Lower lobe of right lung (tissue), 2 donors: ENCODE data around the gene TUBGCP2. TPM values are rescaled to one million over a fixed set of nuclear protein-coding genes. Genes with fewer than 3 reads are reported as not detected.
A peak's percentile ranks its signal among the peaks of the same experiment; 100 is the strongest.

ENCODE experiments used
- ATAC-seq, 2 donors: fragments of 200-7000 bp; cut with Tn5 transposase; one replicate each; pipeline ENCODE4 v1.9.1; 2020 to 2022; ENCODE audit warnings: mild to moderate bottlenecking in 2 of 2, moderate library complexity in 2 of 2
- DNase-seq: peaks from one replicate; pipeline ENCODE4 v3.0.0-alpha.2; 2020
- H3K27ac ChIP-seq: fragments of 200-600 bp; one replicate; pipeline ENCODE4 v1.8.0; 2022
- H3K27me3 ChIP-seq: fragments of 200-600 bp; one replicate; pipeline ENCODE4 v1.8.0; 2022; ENCODE audit warnings: low read depth
- H3K36me3 ChIP-seq: fragments of 200-600 bp; one replicate; pipeline ENCODE4 v1.8.0; 2022; ENCODE audit warnings: mild to moderate bottlenecking
- H3K4me1 ChIP-seq: fragments of 200-600 bp; one replicate; pipeline ENCODE4 v1.8.0; 2022
- H3K4me3 ChIP-seq: fragments of 200-600 bp; one replicate; pipeline ENCODE4 v1.8.0; 2022; ENCODE audit warnings: mild to moderate bottlenecking
- H3K9me3 ChIP-seq: fragments of 200-600 bp; one replicate; pipeline ENCODE4 v1.8.0; 2022
- CTCF ChIP-seq: fragments of 200-600 bp; IDR thresholded peaks from one replicate; pipeline ENCODE4 v1.8.0; 2022; ENCODE audit warnings: antibody characterized with exemption, mild to moderate bottlenecking
- intact Hi-C: fragments of 100-400 bp; cut with DNase I; formaldehyde crosslinking; loops from one replicate; pipeline ENCODE4 v1.11.0; 2022
- total RNA-seq: library from RNA; stranded (reverse); fragmentation: NEBNext Ultra II Directional; extraction: Animal tissue kit (Norgen Biotek cat#: 25700); gene quantifications from one replicate; pipeline ENCODE4 v1.2.1, GENCODE V29; 2021
- donor health status: DM: no; HTN: yes; CAD: no; lungs with severe emphysema.

The TUBGCP2 gene
- total RNA-seq, 1 donor from 2014 or later = 54.5 TPM

DNA sequence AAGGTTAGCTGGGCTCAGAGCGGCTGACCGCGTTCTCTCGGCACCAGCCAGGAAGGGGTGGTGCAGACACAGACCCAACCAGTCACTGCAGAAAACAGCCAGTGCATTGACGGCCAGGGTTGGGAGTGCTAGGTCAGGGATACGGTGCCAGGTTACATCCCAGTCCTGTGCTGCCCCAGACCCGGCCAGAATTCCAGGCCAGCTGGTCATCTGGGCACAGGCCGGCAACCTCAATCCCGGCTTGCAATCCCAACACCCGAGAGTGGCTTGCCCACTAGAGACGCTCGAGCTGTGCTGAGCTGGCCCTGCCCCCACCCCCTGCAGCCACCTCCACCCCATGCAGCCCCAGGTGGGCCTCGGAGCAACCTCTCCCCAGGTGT, 42.3 kb upstream of the TUBGCP2 start:
- Histone ChIP-seq H3K4me3 (no peak overlapping the region), H3K9me3 (no peaks in the 10 kb centered on the region), H3K27ac (no peak overlapping the region), H3K36me3 (no peaks in the 10 kb centered on the region), H3K4me1 (peaks cover 3% of the 10 kb centered on the region), H3K27me3 (peaks cover 38% of the 10 kb centered on the region)
- DNase-seq = peak; percentile 32
- no peak for TF ChIP-seq CTCF
- no peak for ATAC-seq
- intact Hi-C loops = no loop called here

GRCh38 chr10:133350283-133350949, 41.7 kb upstream of the TUBGCP2 start:
- DNase-seq = no peak
- Histone ChIP-seq H3K4me1 (no peaks in the 10 kb centered on the region), H3K27ac (no peak overlapping the region), H3K4me3 (no peak overlapping the region), H3K9me3 (no peaks in the 10 kb centered on the region), H3K36me3 (no peaks in the 10 kb centered on the region), H3K27me3 (peaks cover 38% of the 10 kb centered on the region)
- ATAC-seq = no peak
- intact Hi-C loops = no loop called here
- TF ChIP-seq CTCF = no peak

DNA sequence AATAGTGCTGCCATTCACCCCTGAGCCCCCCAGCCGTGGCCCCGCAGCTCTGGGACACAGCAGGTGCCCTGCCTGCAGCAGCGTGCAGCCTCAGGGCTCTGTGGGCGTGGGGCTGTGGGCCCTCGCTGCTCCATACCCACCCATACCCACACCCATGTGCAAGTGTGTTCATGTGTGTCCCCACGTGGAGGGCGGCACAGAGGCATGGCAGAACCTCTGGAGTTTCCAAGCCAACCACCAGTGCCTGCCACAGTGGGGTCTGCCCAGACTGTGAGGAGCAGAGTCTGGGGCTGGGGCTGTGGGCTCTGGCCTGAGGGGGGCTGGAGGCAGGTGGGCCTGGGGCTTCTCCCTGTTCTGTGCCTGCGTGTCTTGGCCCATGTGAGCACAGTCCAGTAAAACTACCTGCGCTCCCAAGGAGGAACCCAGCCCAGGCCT, 40.9 kb upstream of the TUBGCP2 start:
- Histone ChIP-seq H3K27me3 (peaks cover 42% of the 10 kb centered on the region), H3K4me1 (no peaks in the 10 kb centered on the region), H3K9me3 (no peaks in the 10 kb centered on the region), H3K4me3 (no peak overlapping the region), H3K27ac (no peak overlapping the region), H3K36me3 (no peaks in the 10 kb centered on the region)
- intact Hi-C loops = no loop called here
- ATAC-seq = no peak
- no peak for TF ChIP-seq CTCF
- no peak for DNase-seq

DNA sequence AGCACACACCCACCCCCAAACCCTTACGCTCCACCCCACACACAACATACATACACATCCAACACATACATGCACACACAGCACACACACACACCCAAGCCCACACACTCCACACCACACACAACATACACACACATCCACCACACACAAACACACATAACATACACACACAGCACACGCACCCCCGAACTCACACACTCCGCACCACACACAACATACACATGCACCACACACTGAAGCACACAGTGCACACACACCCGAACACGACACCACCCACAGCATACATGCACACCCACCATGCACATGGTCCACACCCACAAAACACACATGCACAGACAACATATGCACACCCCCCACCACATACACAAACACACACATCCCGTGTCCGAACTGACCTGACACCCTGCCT, 40.5 kb upstream of the TUBGCP2 start:
- H3K27me3 ChIP-seq = peaks cover 44% of the 10 kb centered on the region
- TF ChIP-seq CTCF = no peak

DNA sequence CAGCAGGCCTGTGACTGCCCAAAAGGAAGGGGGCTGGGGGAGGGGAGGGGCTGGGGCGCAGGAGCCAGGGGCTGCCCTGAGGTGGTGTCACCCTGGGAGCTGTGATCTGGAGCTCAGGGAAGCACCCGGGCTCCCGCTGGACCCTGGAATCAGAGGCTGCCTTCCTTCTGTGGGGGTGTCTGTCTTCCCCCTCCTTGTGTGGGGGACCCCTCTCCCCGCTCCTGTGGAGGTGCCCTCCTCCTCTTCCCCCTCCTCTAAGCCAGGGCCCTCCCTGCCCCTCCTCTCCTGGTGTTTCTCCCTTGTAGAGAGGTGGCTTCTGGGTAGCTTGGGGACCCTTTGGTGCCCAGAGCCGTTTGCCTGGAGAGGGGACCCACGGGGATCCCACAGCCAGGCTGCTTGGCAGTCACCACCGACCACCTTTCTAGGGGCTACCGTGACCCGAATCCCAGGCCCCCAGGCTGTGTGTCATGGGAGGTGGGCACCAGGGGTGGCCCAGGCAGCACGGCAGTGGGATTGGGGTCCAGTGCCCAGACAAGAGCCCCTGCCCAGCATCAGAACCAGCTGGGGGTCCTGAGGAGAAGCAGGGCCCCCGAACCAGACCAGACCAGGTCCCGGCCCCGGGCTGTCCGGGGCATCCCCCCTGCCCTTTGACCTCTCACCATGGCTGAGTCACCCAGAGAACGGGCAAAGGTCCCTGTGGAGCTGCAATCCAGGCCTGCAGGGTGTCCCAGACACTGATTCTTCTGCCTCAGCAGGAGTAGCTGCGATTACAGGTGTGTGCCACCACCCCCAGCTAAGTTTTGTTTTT, 39.2 kb upstream of the TUBGCP2 start:
- DNase-seq (peak; percentile 34), ATAC-seq (no peak)
- intact Hi-C loops = no loop called here
- H3K4me3 ChIP-seq = no peak overlapping the region
- H3K27ac ChIP-seq = no peak overlapping the region
- no peaks in the 10 kb centered on the region for H3K9me3 ChIP-seq
- H3K4me1 ChIP-seq = no peaks in the 10 kb centered on the region
- H3K27me3 ChIP-seq = peaks cover 51% of the 10 kb centered on the region
- no peak for TF ChIP-seq CTCF
- H3K36me3 ChIP-seq = no peaks in the 10 kb centered on the region

More for the DNA sequence above, 40.5 kb upstream of the TUBGCP2 start:
- Histone ChIP-seq H3K9me3 (no peaks in the 10 kb centered on the region), H3K36me3 (no peaks in the 10 kb centered on the region), H3K4me1 (no peaks in the 10 kb centered on the region), H3K27ac (no peak overlapping the region), H3K4me3 (no peak overlapping the region)
- intact Hi-C loops = no loop called here
- DNase-seq (no peak), ATAC-seq (no peak)
